Endothelial cell (in vitro differentiated cells): ENCODE results near the gene HIPK4. TPM values are rescaled to one million over a fixed set of nuclear protein-coding genes. Genes with fewer than 3 reads are reported as not detected.

Experiments used
- DNase-seq: peaks from one replicate; pipeline ENCODE4 v3.0.0; 2021; ENCODE audit warnings: low spot score
- H3K27ac Mint-ChIP-seq: one replicate; pipeline ENCODE4 v1.8.0; 2021; ENCODE audit warnings: mixed read lengths, inconsistent platforms; ENCODE audit not compliant: unreplicated experiment
- H3K27me3 Mint-ChIP-seq: one replicate; pipeline ENCODE4 v1.8.0; 2021; ENCODE audit warnings: mild to moderate bottlenecking, moderate library complexity, mixed read lengths, inconsistent platforms; ENCODE audit not compliant: unreplicated experiment
- H3K36me3 Mint-ChIP-seq: one replicate; pipeline ENCODE4 v1.8.0; 2021; ENCODE audit warnings: mild to moderate bottlenecking, low read depth, mixed read lengths, inconsistent platforms; ENCODE audit not compliant: unreplicated experiment
- H3K4me1 Mint-ChIP-seq: one replicate; pipeline ENCODE4 v1.8.0; 2021; ENCODE audit warnings: mild to moderate bottlenecking, mixed read lengths, inconsistent platforms; ENCODE audit not compliant: unreplicated experiment
- H3K4me3 Mint-ChIP-seq: one replicate; pipeline ENCODE4 v1.8.0; 2021; ENCODE audit warnings: mild to moderate bottlenecking, mixed read lengths, inconsistent platforms; ENCODE audit not compliant: unreplicated experiment
- H3K9me3 Mint-ChIP-seq: one replicate; pipeline ENCODE4 v1.8.0; 2021; ENCODE audit warnings: mixed read lengths, inconsistent platforms; ENCODE audit not compliant: unreplicated experiment
- CTCF ChIP-seq: fragments of 200-600 bp; sonication (generic); IDR thresholded peaks from one replicate; pipeline ENCODE4 v1.5.0; 2021; ENCODE audit warnings: antibody characterized with exemption; ENCODE audit not compliant: unreplicated experiment
- total RNA-seq: library from RNA; stranded (reverse); fragmentation: NEBNext Ultra II Directional; extraction: Animal tissue kit (Norgen Biotek cat#: 25700); gene quantifications from one replicate; pipeline ENCODE4 v1.2.1, GENCODE V29; 2021; ENCODE audit not compliant: unreplicated experiment

The HIPK4 gene
- total RNA-seq, 1 donor from 2014 or later = not detected

- Mint-ChIP-seq H3K4me3 (no peak overlapping the region), H3K27ac (no peak overlapping the region), H3K4me1 (peaks cover 20% of the 10 kb centered on the region), H3K27me3 (peaks cover 8% of the 10 kb centered on the region), H3K36me3 (peaks cover 7% of the 10 kb centered on the region), H3K9me3 (no peaks in the 10 kb centered on the region)
- DNase-seq = no peak
- no peak for TF ChIP-seq CTCF
Observed at GRCh38 chr19:40344422-40344821, 45.6 kb downstream of the HIPK4 start.

- TF ChIP-seq CTCF = no peak
- peak overlapping the region; percentile 28 for H3K4me3 Mint-ChIP-seq
- no peaks in the 10 kb centered on the region for H3K36me3 Mint-ChIP-seq
- no peak for DNase-seq
- peaks cover 13% of the 10 kb centered on the region for H3K4me1 Mint-ChIP-seq
- H3K27ac Mint-ChIP-seq = no peak overlapping the region
- H3K9me3 Mint-ChIP-seq = no peaks in the 10 kb centered on the region
- H3K27me3 Mint-ChIP-seq = no peaks in the 10 kb centered on the region
Observed at GRCh38 chr19:40342644-40343311, 47.2 kb downstream of the HIPK4 start.

- Mint-ChIP-seq H3K4me1 (peaks cover 9% of the 10 kb centered on the region), H3K27me3 (no peaks in the 10 kb centered on the region), H3K36me3 (no peaks in the 10 kb centered on the region), H3K9me3 (no peaks in the 10 kb centered on the region), H3K4me3 (peak overlapping the region; percentile 28), H3K27ac (no peak overlapping the region)
- TF ChIP-seq CTCF = no peak
- DNase-seq = no peak
Observed at GRCh38 chr19:40341601-40342482, 48.1 kb downstream of the HIPK4 start.

- no peaks in the 10 kb centered on the region for H3K27me3 Mint-ChIP-seq
- no peak for DNase-seq
- H3K36me3 Mint-ChIP-seq = no peaks in the 10 kb centered on the region
- no peaks in the 10 kb centered on the region for H3K9me3 Mint-ChIP-seq
- no peak overlapping the region for H3K4me3 Mint-ChIP-seq
- TF ChIP-seq CTCF = no peak
- H3K4me1 Mint-ChIP-seq = peaks cover 9% of the 10 kb centered on the region
- no peak overlapping the region for H3K27ac Mint-ChIP-seq
Observed at GRCh38 chr19:40339018-40339728, 50.8 kb downstream of the HIPK4 start.
